Spinal cord (tissue), 10 donors: ENCODE data around the gene AVL9. TPM values are rescaled to one million over a fixed set of nuclear protein-coding genes. Genes with fewer than 3 reads are reported as not detected.
"Not testable (repeated sequence)": the region's sequence is repeated elsewhere in the genome, so short reads cannot be mapped to it uniquely, and the experiment has no call there.

Experiments used
- DNase-seq, 6 donors: peaks; one replicate each; pipeline versions ENCODE4 v3.0.0 to v3.0.0-alpha.2; 2013 to 2015; ENCODE audit warnings: low spot score in 6 of 6, low read depth in 4 of 6
- H3K27ac ChIP-seq: one replicate; pipeline ENCODE4 v1.5.1; 2013; ENCODE audit warnings: low read depth, low read length, control low read depth
- H3K27me3 ChIP-seq: one replicate; pipeline ENCODE4 v1.6.1; 2013; ENCODE audit warnings: low read length; ENCODE audit not compliant: control insufficient read depth, insufficient read depth
- H3K36me3 ChIP-seq: one replicate; pipeline ENCODE4 v1.6.1; 2013; ENCODE audit warnings: low read length; ENCODE audit not compliant: control insufficient read depth, insufficient read depth
- H3K4me1 ChIP-seq: one replicate; pipeline ENCODE4 v1.6.1; 2013; ENCODE audit warnings: low read length; ENCODE audit not compliant: control insufficient read depth, insufficient read depth
- H3K4me3 ChIP-seq: one replicate; pipeline ENCODE4 v1.5.1; 2013; ENCODE audit warnings: low read depth, low read length, control low read depth
- H3K9me3 ChIP-seq: one replicate; pipeline ENCODE4 v1.6.1; 2013; ENCODE audit warnings: low read length; ENCODE audit not compliant: control insufficient read depth, insufficient read depth
- WGBS: methylation state at CpG from one replicate; pipeline ENCODE4 v1.1.5; 2013; ENCODE audit warnings: missing lambda C conversion rate; ENCODE audit not compliant: insufficient coverage; 5-methylcytosine and 5-hydroxymethylcytosine counted together
- polyA plus RNA-seq, 2 donors: library from polyadenylated mRNA; unstranded; fragments of 120-200 nt; gene quantifications; one replicate each; pipeline ENCODE4 v1.2.1, GENCODE V29; 2013; ENCODE audit not compliant: insufficient read length in 2 of 2
- total RNA-seq, 2 donors: library from RNA; depleted of rRNA in 1 of 2; stranded (reverse); fragments of 120-200 nt in 1 of 2; fragments of >200 nt in 1 of 2; gene quantifications; one replicate each; pipeline versions ENCODE4 v1.2.3 to v1.2.4, GENCODE V29; 2013 to 2014
- donor health status: healthy.

AVL9 gene
- total and polyA plus RNA-seq, 4 donors, result 30.4 to 56.8 (median 33.5) TPM

GRCh38 chr7:32470004-32470403 lies 25.3 kb upstream of the AVL9 start:
- DNase-seq, H3K36me3 ChIP-seq, H3K4me1 ChIP-seq, H3K27ac ChIP-seq, H3K9me3 ChIP-seq, H3K4me3 ChIP-seq, H3K27me3 ChIP-seq: not testable (repeated sequence)
- WGBS, result no CpG with 5 or more reads among the region's 2 CpGs

- Histone ChIP-seq H3K27ac (no peak overlapping the region), H3K36me3 (no peaks in the 10 kb centered on the region), H3K4me3 (no peak overlapping the region), H3K4me1 (no peaks in the 10 kb centered on the region), H3K9me3 (no peaks in the 10 kb centered on the region), H3K27me3 (no peaks in the 10 kb centered on the region)
- DNase-seq, result no peak
- 86% methylated on average over 5 of the region's 5 CpGs for WGBS
Measured at GRCh38 chr7:32470871-32471270, 24.4 kb upstream of the AVL9 start.

GRCh38 chr7:32472015-32472414 lies 23.3 kb upstream of the AVL9 start:
- H3K36me3 ChIP-seq, result no peaks in the 10 kb centered on the region
- H3K4me3 ChIP-seq, result no peak overlapping the region
- H3K27me3 ChIP-seq, result no peaks in the 10 kb centered on the region
- 91% methylated on average over 8 of the region's 9 CpGs for WGBS
- H3K27ac ChIP-seq, result no peak overlapping the region
- DNase-seq, result no peak
- no peaks in the 10 kb centered on the region for H3K4me1 ChIP-seq
- H3K9me3 ChIP-seq, result no peaks in the 10 kb centered on the region

- Histone ChIP-seq H3K4me3 (no peak overlapping the region), H3K4me1 (no peaks in the 10 kb centered on the region), H3K27ac (no peak overlapping the region), H3K9me3 (no peaks in the 10 kb centered on the region), H3K36me3 (no peaks in the 10 kb centered on the region), H3K27me3 (no peaks in the 10 kb centered on the region)
- no peak for DNase-seq
- no CpG with 5 or more reads among the region's 1 CpG for WGBS
Measured at GRCh38 chr7:32474008-32474407, 21.3 kb upstream of the AVL9 start.

- H3K4me1 ChIP-seq, result no peaks in the 10 kb centered on the region
- H3K4me3 ChIP-seq, result no peak overlapping the region
- no peak overlapping the region for H3K27ac ChIP-seq
- no peak for DNase-seq
- no peaks in the 10 kb centered on the region for H3K9me3 ChIP-seq
- WGBS, result no CpG with 5 or more reads among the region's 3 CpGs
- no peaks in the 10 kb centered on the region for H3K36me3 ChIP-seq
- no peaks in the 10 kb centered on the region for H3K27me3 ChIP-seq
Measured at GRCh38 chr7:32476816-32477648, 18.3 kb upstream of the AVL9 start.

GRCh38 chr7:32477649-32477980 lies 17.7 kb upstream of the AVL9 start:
- Histone ChIP-seq H3K36me3 (no peaks in the 10 kb centered on the region), H3K27me3 (no peaks in the 10 kb centered on the region), H3K9me3 (no peaks in the 10 kb centered on the region), H3K4me1 (no peaks in the 10 kb centered on the region), H3K27ac (no peak overlapping the region), H3K4me3 (no peak overlapping the region)
- no CpG with 5 or more reads among the region's 1 CpG for WGBS
- DNase-seq, result no peak

- H3K4me3 ChIP-seq, result no peak overlapping the region
- DNase-seq, result peak in 2 of 6 donors; percentile 67 to 83
- no peaks in the 10 kb centered on the region for H3K4me1 ChIP-seq
- no peak overlapping the region for H3K27ac ChIP-seq
- no peaks in the 10 kb centered on the region for H3K9me3 ChIP-seq
- no peaks in the 10 kb centered on the region for H3K27me3 ChIP-seq
- no peaks in the 10 kb centered on the region for H3K36me3 ChIP-seq
- no CpG with 5 or more reads among the region's 2 CpGs for WGBS
Measured at GRCh38 chr7:32479574-32480200, 15.6 kb upstream of the AVL9 start.

- Histone ChIP-seq H3K27ac (no peak overlapping the region), H3K4me1 (no peaks in the 10 kb centered on the region), H3K27me3 (no peaks in the 10 kb centered on the region), H3K9me3 (no peaks in the 10 kb centered on the region), H3K36me3 (peaks cover 4% of the 10 kb centered on the region), H3K4me3 (no peak overlapping the region)
- no CpG with 5 or more reads among the region's 1 CpG for WGBS
- DNase-seq, result no peak
Measured at GRCh38 chr7:32481176-32481575, 14.1 kb upstream of the AVL9 start.

- peaks cover 4% of the 10 kb centered on the region for H3K36me3 ChIP-seq
- 55% methylated on average over 1 of the region's 3 CpGs for WGBS
- no peaks in the 10 kb centered on the region for H3K27me3 ChIP-seq
- no peak overlapping the region for H3K4me3 ChIP-seq
- H3K4me1 ChIP-seq, result no peaks in the 10 kb centered on the region
- DNase-seq, result no peak
- no peak overlapping the region for H3K27ac ChIP-seq
- H3K9me3 ChIP-seq, result no peaks in the 10 kb centered on the region
Measured at GRCh38 chr7:32481921-32482320, 13.4 kb upstream of the AVL9 start.

- Histone ChIP-seq H3K4me3 (peak overlapping the region; percentile 85), H3K27ac (peak overlapping the region; percentile 77), H3K9me3 (no peaks in the 10 kb centered on the region), H3K27me3 (no peaks in the 10 kb centered on the region), H3K4me1 (peaks cover 7% of the 10 kb centered on the region), H3K36me3 (peaks cover 10% of the 10 kb centered on the region)
- no peak for DNase-seq
- 7% methylated on average over 7 of the region's 9 CpGs for WGBS
Measured at GRCh38 chr7:32489788-32490126, 5.5 kb upstream of the AVL9 start.
